Osteoblast (primary cell): Measurements from ENCODE around the gene MAPK7. TPM values are rescaled to one million over a fixed set of nuclear protein-coding genes. Genes with fewer than 3 reads are reported as not detected.

Source experiments
- DNase-seq: peaks from one replicate; pipeline ENCODE4 v3.0.0; 2011; ENCODE audit warnings: low spot score, mixed read lengths; ENCODE audit not compliant: insufficient read length; ENCODE audit errors: missing footprints
- H2AFZ ChIP-seq: 2 replicates; pipeline ENCODE4 v1.6.0; 2011; ENCODE audit warnings: mild to moderate bottlenecking, low read length
- H3K27ac ChIP-seq: 2 replicates; pipeline ENCODE4 v1.5.1; 2011; ENCODE audit warnings: mild to moderate bottlenecking, low read depth, low read length, moderate library complexity
- H3K27me3 ChIP-seq: 2 replicates; pipeline ENCODE4 v1.6.0; 2012; ENCODE audit warnings: mild to moderate bottlenecking, control low read depth, inconsistent platforms, low read length, moderate library complexity; ENCODE audit not compliant: insufficient read depth
- H3K36me3 ChIP-seq: 2 replicates; pipeline ENCODE4 v1.5.1; 2011; ENCODE audit warnings: mild to moderate bottlenecking, low read length, control low read depth, moderate library complexity; ENCODE audit not compliant: insufficient read depth
- H3K4me1 ChIP-seq: 2 replicates; pipeline ENCODE4 v1.5.1; 2011; ENCODE audit warnings: mild to moderate bottlenecking, low read length, control low read depth, moderate library complexity; ENCODE audit not compliant: insufficient read depth
- H3K4me2 ChIP-seq: 2 replicates; pipeline ENCODE4 v1.6.0; 2011; ENCODE audit warnings: mild to moderate bottlenecking, low read length; ENCODE audit not compliant: insufficient read depth
- H3K4me3 ChIP-seq: fragments of 200-600 bp; sonication (generic); 3 replicates; pipeline ENCODE4 v1.5.1; 2012; ENCODE audit warnings: mild to moderate bottlenecking, low read length, inconsistent platforms; ENCODE audit not compliant: insufficient read depth
- H3K79me2 ChIP-seq: 2 replicates; pipeline ENCODE4 v1.6.0; 2012; ENCODE audit warnings: mild to moderate bottlenecking, low read length, control low read depth, inconsistent platforms; ENCODE audit not compliant: insufficient read depth
- H3K9me3 ChIP-seq: 2 replicates; pipeline ENCODE4 v1.5.1; 2011; ENCODE audit warnings: low read depth, low read length, control low read depth
- H4K20me1 ChIP-seq: 2 replicates; pipeline ENCODE4 v1.6.0; 2012; ENCODE audit warnings: mild to moderate bottlenecking, low read length, control low read depth; ENCODE audit not compliant: insufficient read depth
- total RNA-seq: library from RNA; depleted of rRNA; stranded (reverse); fragments of >200 nt; gene quantifications from 2 replicates; pipeline ENCODE4 v1.2.3, GENCODE V29; 2012
- TF ChIP-seq, protein P1 (sequence below): IDR thresholded peaks from 2 replicates; pipeline ENCODE4 v1.5.1; 2011; ENCODE audit warnings: mild to moderate bottlenecking, low read depth, low read length, moderate library complexity; ENCODE audit errors: extremely low read depth

The MAPK7 gene
- total RNA-seq, 1 donor = 12.7 TPM

DNA sequence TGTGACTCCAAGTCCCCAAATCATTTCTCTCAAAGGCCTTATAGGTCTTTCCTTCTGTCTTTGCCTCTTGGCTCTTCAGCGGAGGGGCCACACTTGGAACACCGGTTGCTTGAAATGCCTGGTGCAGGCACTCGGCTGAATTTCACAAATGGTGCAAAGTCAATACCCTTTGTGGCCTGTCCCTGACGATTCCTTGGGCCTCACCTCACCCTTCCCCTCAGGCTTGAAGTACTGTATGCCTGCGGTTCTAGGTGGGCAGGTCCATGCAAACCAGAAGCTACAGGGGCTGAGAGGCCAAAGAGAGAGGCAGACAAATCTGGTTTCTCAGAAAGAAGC, 11.7 kb upstream of the MAPK7 start:
- no peak overlapping the region for H3K27ac ChIP-seq
- H3K4me1 ChIP-seq = peaks cover 14% of the 10 kb centered on the region
- no peak overlapping the region for H3K4me3 ChIP-seq
- H3K27me3 ChIP-seq = no peaks in the 10 kb centered on the region
- no peak overlapping the region for H3K4me2 ChIP-seq
- H3K9me3 ChIP-seq = no peaks in the 10 kb centered on the region
- TF ChIP-seq, protein P1, sequence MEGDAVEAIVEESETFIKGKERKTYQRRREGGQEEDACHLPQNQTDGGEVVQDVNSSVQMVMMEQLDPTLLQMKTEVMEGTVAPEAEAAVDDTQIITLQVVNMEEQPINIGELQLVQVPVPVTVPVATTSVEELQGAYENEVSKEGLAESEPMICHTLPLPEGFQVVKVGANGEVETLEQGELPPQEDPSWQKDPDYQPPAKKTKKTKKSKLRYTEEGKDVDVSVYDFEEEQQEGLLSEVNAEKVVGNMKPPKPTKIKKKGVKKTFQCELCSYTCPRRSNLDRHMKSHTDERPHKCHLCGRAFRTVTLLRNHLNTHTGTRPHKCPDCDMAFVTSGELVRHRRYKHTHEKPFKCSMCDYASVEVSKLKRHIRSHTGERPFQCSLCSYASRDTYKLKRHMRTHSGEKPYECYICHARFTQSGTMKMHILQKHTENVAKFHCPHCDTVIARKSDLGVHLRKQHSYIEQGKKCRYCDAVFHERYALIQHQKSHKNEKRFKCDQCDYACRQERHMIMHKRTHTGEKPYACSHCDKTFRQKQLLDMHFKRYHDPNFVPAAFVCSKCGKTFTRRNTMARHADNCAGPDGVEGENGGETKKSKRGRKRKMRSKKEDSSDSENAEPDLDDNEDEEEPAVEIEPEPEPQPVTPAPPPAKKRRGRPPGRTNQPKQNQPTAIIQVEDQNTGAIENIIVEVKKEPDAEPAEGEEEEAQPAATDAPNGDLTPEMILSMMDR = no peak
- H3K79me2 ChIP-seq = no peaks in the 10 kb centered on the region
- H4K20me1 ChIP-seq = no peaks in the 10 kb centered on the region
- H3K36me3 ChIP-seq = no peaks in the 10 kb centered on the region
- DNase-seq = peak; percentile 35
- H2AFZ ChIP-seq = no peak overlapping the region

GRCh38 chr17:19368229-19368628, 10.1 kb upstream of the MAPK7 start:
- Histone ChIP-seq H2AFZ (no peak overlapping the region), H3K79me2 (no peaks in the 10 kb centered on the region), H3K4me1 (peaks cover 8% of the 10 kb centered on the region), H3K36me3 (no peaks in the 10 kb centered on the region), H3K4me2 (no peak overlapping the region), H3K27ac (no peak overlapping the region), H3K27me3 (no peaks in the 10 kb centered on the region), H3K9me3 (no peaks in the 10 kb centered on the region), H4K20me1 (no peaks in the 10 kb centered on the region), H3K4me3 (no peak overlapping the region)
- DNase-seq = peak; percentile 58
- TF ChIP-seq, protein P1 = no peak

- Histone ChIP-seq H3K36me3 (no peaks in the 10 kb centered on the region), H3K4me2 (no peak overlapping the region), H3K4me1 (peaks cover 12% of the 10 kb centered on the region), H3K27me3 (no peaks in the 10 kb centered on the region), H2AFZ (no peak overlapping the region), H3K9me3 (no peaks in the 10 kb centered on the region), H3K4me3 (no peak overlapping the region), H3K27ac (no peak overlapping the region), H3K79me2 (no peaks in the 10 kb centered on the region), H4K20me1 (no peaks in the 10 kb centered on the region)
- TF ChIP-seq, protein P1 = no peak
- peak; percentile 81 for DNase-seq
Measured at GRCh38 chr17:19369107-19369778, 9.1 kb upstream of the MAPK7 start.

DNA sequence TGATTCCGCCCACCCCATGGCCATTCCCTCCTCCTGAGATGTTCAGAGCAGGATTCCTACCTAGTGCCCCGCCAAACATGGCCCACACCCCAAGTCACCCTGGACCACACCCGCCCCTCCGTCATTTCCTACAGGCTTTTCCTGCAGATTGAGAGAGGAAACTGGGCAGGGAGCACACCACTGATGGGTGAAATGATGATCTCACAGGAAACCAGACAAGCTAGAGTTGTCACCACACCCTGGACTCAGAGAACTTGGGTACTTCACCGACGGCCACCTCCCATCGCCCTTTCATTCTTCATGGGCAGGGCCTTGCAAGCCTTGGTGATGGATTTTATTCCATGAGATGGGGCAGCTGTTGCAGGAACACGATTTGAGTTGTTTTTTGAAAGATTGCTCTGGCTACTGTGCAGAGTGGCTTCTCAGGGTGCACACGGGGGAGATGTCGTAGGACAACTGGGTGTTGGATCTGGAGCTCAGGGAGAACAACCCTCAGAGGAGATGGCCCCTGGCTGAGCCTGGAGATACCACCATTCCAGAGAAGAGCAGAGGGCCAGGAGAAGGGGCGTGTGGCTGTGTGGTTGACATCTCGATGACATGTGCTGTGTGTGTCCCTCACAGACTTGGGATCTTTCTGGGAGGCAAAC, 8.3 kb upstream of the MAPK7 start:
- TF ChIP-seq, protein P1 = no peak
- DNase-seq = peak; percentile 73
- Histone ChIP-seq H3K27me3 (no peaks in the 10 kb centered on the region), H3K27ac (no peak overlapping the region), H3K4me3 (no peak overlapping the region), H3K36me3 (no peaks in the 10 kb centered on the region), H3K4me2 (no peak overlapping the region), H3K9me3 (no peaks in the 10 kb centered on the region), H3K79me2 (no peaks in the 10 kb centered on the region), H2AFZ (no peak overlapping the region), H3K4me1 (peaks cover 5% of the 10 kb centered on the region), H4K20me1 (no peaks in the 10 kb centered on the region)
